Activated naive CD4-positive, alpha-beta T cell treated with Interleukin-2 at 50 U/mL for 16 hours (primary cell): ENCODE measurements around the gene MAP3K5.
"Not testable (repeated sequence)": the region's sequence is repeated elsewhere in the genome, so short reads cannot be mapped to it uniquely, and the experiment has no call there.

ENCODE experiments used
- DNase-seq: peaks from one replicate; pipeline ENCODE4 v3.0.0-alpha.2; 2020

MAP3K5 gene

DNA sequence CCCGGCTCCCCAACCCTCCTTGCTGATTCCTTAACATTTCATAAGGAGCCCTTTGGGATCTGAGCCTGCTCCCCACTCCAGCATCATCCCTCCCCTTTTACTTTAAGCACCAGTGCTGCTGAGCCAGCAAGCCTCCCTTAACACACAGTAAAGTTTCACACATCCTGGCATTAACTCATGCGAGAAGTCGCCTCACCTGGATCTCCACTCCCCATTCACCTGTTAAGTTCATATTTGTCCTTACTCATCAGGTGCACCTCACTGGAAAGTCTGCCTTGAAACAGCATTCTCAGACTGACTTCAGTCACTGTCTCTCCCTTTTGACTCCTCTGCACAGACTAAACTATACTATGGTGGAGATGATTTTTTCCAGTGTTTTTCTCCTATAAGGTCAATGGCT is 194.2 kb downstream of the MAP3K5 start:
- no peak for DNase-seq

DNA sequence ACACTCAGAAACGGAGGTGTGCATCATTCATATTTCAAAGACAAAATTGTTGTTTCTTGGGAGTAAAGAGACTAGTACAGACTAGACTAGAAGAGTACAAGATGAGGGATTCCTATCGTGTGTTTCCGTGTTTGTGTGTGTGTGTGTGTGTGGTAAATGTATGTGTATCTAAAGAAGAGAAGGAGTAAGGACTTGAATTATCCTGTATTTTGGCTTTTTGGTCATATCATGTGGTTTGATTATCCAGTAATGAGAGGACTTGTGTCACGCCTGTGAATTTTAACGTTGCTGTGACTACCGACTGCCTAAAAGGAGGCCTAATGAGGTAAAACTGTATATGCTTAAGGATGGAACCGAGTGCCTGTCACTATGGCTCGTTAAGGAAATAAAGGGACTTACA is 197.6 kb downstream of the MAP3K5 start:
- DNase-seq, result no peak

DNA sequence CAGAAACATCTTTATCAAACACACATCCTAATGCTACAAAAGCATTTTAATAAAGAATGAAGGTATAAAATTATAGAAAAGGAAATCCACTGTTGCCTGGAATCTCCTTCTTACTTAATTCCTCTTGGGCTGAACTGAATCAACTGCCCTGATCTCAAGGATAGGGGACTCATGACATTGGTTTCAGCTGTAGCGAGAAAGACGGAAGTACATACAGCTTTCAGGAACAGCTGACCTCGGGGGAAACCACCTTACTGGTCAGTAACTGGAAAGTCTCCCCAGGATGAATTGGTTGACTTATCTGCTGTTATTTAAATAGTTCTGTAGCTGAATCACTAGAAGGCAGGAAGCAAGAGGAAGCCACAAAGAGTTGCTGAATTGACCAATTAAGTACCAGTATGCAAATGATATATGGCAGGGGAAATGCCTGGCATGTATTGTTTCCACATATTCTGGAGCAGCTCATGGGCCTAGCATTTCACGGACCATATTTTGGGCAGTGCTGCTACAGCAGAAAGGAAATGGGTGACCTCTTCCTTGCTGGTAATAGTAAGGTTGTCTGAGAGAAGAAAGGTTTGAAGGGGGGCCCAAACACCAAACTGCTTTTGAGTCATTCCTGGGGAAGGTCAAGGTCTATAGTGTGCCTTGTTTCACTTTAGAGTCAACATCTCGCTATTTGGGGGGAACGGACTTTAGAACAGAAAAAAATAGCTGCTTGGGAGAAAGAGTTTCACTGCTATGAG is 198.4 kb downstream of the MAP3K5 start:
- peak; percentile 45 for DNase-seq

DNA sequence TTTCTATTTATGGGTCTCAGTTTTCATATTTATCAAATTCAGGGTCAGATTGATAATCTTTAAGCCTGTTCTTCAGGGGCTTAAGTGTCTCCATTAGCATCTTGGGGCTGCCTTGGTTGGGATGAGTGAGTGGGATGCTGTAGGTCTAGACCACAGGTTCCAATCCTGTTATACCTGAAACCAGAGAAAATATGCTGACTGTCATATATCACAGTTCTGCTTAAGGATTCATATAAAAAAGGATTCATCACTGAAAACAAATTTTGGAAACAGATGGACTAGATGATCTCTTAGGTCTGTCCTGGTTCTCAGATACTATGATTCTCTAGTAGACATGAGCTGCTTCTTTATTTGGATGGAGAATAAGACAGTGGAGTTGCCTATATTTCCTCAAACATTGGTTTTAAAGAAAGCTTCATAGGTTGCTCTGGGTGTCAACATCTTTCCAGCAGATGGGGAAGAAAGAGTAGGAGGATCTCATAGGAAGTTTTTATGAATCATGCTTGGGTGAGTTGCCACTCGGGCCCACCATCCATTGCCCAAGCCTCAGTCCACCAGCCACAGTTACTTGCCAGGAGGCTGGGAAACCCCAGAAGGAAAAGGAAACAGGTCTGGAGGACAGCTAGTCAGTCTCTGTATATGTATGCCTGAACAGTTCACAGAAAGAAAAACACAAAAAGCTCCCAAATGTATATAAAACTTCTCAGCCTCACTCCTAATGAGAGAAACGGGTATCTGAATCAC is 199.2 kb downstream of the MAP3K5 start:
- DNase-seq, result no peak

GRCh38 chr6:136591617-136592016 is 200.7 kb downstream of the MAP3K5 start:
- DNase-seq, result no peak

DNA sequence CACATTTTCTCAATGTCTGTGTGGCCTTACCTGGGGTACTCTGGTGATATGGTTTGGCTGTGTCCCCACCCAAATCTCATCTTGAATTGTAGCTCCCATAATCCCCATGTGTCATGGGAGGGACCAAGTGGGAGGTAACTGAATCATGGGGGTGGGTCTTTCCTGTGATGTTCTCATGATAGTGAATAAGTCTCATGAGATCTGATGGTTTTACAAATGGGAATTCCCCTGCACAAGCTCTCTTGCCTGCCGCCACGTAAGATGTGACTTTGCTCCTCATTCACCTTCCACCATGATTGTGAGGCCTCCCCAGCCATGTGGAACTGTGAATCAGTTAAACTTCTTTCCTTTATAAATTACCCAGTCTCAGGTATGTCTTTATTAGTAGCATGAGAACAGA is 201.4 kb downstream of the MAP3K5 start:
- not testable (repeated sequence) for DNase-seq

GRCh38 chr6:136587527-136587926 is 204.8 kb downstream of the MAP3K5 start:
- no peak for DNase-seq

GRCh38 chr6:136586295-136586694 is 206.0 kb downstream of the MAP3K5 start:
- no peak for DNase-seq

- not testable (repeated sequence) for DNase-seq
Observed at GRCh38 chr6:136585523-136585922, 206.8 kb downstream of the MAP3K5 start.

- not testable (repeated sequence) for DNase-seq
Observed at GRCh38 chr6:136584290-136584689, 208.0 kb downstream of the MAP3K5 start.

DNA sequence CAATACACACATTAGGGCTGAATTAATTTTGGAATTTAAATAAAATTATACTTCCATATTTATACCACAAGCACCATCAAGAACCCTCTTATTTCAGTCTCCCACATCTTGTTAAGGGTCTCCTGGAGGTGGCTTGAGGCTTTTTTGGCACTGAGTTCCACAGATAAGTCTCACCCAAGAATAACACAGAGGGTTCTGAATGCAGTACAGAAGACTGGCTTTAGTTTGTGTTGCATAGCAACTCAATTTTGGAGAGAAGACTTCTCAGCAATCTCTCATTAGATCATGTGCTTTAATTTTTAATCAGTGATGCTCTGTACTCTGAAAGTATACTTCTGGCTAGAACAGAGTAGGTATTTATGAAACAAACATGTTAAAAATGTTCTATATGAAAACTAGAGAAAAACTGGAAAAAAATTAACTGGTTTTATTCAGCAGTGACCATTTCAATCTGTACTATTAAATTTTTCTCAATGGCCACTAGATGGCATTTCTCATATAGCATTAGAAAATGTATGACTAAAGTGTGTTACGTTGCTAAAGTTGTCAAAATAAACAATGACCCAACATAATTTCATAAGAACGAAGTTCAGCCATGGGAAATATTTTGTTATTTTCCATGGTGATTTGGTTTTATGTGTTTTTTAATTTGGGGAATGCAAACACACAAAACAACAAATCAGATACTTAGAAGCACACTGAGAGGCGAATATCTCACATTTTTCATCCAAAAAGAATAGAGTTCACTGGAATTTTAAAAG is 209.4 kb downstream of the MAP3K5 start:
- DNase-seq, result no peak

- no peak for DNase-seq
Observed at GRCh38 chr6:136579800-136580199, 212.5 kb downstream of the MAP3K5 start.

- DNase-seq, result no peak
Observed at GRCh38 chr6:136576821-136577220, 215.5 kb downstream of the MAP3K5 start.

- DNase-seq, result no peak
Observed at GRCh38 chr6:136571496-136571895, 220.8 kb downstream of the MAP3K5 start.

DNA sequence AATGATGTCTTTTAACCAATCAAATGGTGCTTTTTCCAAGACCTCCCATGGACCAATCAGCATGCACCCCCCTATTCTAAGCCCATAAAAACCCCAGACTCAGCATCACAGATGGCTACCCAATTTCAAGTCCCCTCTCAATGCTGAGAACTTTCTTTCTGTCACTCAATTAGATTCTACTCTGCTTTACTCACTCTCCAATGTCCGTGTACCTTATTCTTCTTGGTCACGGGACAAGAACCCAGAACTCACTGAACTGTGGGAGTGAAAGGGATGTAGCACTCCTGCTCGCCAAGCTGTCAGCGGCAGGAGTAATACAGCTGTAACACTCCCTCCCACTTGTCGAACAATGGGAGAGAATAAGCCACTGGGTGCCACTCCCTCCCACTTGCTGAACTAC is 221.2 kb downstream of the MAP3K5 start:
- no peak for DNase-seq

DNA sequence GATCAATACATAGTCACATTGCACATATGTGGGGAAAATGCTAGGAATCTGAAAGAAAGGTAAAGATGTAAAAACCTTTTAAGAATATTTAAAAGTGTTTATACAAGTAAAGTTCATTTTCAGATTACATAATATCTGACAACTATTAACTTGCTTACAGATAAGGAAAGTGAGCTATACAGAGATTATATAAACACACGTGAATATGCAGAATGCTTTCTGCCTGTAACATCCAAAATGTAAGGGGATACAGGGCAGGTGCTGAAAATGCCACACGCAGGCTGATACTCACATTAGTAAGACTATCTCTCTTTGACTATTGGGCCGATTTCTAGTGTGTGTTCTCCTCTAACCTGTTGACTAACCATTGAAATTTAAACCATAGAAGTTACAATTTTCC is 224.1 kb downstream of the MAP3K5 start:
- no peak for DNase-seq

- no peak for DNase-seq
Observed at GRCh38 chr6:136567688-136568087, 224.6 kb downstream of the MAP3K5 start.

- no peak for DNase-seq
Observed at GRCh38 chr6:136566851-136567250, 225.4 kb downstream of the MAP3K5 start.

DNA sequence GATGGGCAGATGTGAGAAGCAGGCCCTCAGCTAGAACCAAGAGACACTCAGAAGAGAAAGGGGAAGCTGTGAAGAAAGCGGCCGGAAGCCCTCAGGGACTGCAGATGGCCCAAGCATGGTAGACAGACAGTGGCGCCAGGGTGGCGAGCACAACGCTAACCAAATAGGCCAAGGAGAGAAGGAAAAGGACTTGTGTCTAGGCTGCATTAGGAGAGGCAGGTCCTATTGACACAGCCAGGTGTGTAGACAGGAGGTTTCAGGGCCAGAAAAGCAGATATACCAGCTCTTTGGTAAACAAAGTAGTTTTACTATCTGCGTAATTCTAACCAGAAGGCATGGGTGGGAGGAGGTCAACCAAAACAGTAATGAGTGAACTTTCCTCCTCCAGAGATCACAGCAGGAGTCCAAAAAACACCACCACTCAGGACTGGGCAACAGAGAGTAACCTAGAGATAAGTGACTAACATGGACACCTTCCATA is 226.2 kb downstream of the MAP3K5 start:
- no peak for DNase-seq

GRCh38 chr6:136564180-136564579 is 228.1 kb downstream of the MAP3K5 start:
- no peak for DNase-seq

- no peak for DNase-seq
Observed at GRCh38 chr6:136563386-136564152, 228.7 kb downstream of the MAP3K5 start.

GRCh38 chr6:136562211-136562610 is 230.1 kb downstream of the MAP3K5 start:
- no peak for DNase-seq
